T-helper 22 cell (primary cell): Measurements from ENCODE around the gene LDAH.
"Not testable (repeated sequence)": the region's sequence is repeated elsewhere in the genome, so short reads cannot be mapped to it uniquely, and the experiment has no call there.

Experiments used
- DNase-seq: peaks from one replicate; pipeline ENCODE4 v3.0.0-alpha.2; 2020; ENCODE audit warnings: low read depth

The LDAH gene

GRCh38 chr2:20722592-20723240 is 100.2 kb downstream of the LDAH start:
- DNase-seq: no peak

- no peak for DNase-seq
Observed at GRCh38 chr2:20717641-20718040, 105.3 kb downstream of the LDAH start.

GRCh38 chr2:20716164-20716563 is 106.7 kb downstream of the LDAH start:
- not testable (repeated sequence) for DNase-seq

- not testable (repeated sequence) for DNase-seq
Observed at GRCh38 chr2:20714412-20714811, 108.5 kb downstream of the LDAH start.

DNA sequence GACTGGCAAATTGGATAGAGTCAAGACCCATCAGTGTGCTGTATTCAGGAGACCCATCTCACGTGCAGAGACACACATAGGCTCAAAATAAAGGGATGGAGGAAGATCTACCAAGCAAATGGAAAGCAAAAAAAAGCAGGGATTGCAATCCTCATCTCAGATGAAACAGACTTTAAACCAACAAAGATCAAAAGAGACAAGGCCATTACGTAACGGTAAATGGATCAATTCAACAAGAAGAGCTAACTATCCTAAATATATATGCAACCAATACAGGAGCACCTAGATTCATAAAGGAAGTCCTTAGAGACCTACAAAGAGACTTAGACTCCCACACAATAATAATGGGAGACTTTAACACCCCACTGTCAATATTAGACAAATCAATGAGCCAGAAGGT is 109.3 kb downstream of the LDAH start:
- not testable (repeated sequence) for DNase-seq

DNA sequence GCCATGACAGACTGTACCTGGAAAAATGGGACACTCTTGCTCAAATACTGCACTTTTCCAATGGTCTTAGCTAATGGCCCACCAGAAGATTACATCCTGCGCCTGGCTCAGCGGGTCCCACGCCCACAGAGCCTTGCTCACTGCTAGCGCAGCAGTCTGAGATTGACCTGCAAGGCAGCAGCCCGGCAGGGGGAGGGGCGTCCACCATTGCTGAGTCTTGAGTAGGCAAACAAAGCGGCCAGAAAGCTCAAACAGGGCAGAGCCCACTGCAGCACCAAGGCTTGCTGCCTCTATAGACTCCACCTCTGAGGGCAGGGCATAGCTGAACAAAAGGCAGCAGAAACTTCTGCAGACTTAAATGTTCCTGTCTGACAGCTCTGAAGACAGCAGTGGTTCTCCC is 111.3 kb downstream of the LDAH start:
- DNase-seq: not testable (repeated sequence)

DNA sequence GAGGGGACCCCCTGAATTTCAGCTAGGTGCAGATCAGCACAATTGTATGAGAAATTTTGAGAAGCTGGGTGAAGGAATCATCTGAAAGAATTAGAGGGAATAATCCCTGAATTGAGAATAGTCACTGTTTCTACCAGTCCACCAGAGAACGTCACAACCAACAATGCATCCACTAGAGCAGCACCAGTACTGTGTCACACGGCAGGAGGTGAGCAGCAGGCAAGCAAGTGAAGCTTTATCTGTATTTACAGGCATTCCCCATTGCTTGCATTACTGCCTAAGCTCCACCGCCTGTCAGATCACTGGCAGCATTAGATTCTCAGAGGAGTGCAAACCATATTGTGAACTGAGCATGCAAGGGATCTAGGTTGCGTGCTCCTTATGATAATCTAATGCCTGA is 115.3 kb downstream of the LDAH start:
- DNase-seq: no peak

DNA sequence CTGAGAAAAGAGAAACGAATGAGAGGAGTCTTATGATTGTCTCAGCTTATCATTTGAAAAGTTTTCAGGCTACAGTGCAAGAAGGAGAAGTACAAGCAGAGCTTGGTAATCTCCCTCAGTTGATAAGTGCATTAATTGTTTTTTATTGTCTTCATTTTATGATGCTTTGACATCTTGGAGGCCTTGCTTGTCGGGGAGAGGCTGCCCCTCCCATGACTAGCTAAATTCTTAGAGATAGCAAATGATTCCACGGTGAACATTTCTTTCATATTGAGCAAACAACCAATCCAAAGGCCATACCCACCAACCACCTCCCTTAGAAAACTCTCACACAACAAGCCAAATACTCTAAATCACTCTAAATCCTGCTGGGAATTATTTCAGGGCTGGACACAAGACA is 116.1 kb downstream of the LDAH start:
- no peak for DNase-seq

DNA sequence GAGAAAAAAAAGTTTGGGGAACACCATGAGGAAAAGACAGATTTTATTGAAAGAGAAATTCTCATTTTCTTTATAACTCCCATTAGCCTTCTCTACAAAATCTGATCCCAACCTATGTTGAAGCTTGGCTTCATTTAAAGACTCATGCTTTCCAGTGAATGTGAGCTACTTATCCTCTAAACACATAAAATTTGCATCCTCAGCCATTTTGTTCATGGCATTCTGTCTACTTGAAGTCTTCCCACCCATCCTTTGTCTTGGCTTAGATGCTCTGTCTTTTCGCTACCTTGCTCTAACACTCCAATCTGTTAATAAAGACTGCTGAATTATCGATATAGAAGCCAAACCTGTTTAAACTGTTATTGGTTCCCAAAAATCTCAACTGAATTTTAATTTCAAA is 116.7 kb downstream of the LDAH start:
- DNase-seq: no peak

GRCh38 chr2:20704886-20705285 is 118.0 kb downstream of the LDAH start:
- no peak for DNase-seq

DNA sequence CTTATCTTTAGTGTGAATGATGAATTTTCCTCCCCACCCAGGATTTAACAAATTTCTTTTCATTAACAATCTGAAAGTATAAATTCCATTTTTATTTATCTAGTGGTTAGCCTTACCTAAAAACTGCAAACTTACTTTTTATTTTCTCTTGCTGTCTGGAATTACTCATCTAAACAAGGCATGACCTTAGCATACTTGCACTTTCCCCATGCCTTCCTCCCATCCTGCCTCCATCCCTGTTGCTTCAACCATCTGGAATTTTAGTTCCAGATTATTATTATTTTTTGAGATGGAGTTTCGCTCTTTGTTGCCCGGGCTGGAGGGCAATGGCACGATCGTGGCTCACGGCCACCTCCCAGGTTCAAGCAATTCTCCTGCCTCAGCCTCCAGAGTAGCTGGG is 120.3 kb downstream of the LDAH start:
- DNase-seq: no peak

- no peak for DNase-seq
Observed at GRCh38 chr2:20698916-20699613, 123.8 kb downstream of the LDAH start.

DNA sequence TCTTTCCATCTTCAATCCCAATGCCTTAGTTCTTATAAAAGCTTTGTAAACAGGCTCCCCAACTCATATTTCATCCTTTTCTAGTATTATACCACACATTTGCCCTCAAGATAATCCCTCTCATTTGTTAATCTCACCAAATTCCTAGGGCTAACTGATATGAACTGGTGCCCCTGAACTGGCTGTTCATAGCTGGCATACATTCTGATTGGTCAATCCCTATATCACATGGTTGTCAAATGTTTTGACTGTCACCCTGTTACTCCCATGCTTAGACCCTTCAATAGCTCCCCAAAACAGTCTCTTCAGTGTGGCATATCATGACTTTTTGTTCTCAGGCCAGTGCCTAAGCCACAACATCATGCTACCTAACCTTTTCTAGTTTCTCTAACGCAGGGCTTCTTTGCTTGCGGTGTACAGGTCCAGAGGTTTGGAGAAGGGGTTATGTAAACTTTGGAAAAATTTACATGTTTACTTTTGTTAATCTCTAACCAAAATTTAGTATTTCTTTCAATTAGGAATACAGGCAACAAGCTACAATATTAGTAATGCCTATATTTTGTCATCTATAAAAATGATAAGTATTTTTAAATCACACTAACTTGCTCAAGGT is 125.5 kb downstream of the LDAH start:
- DNase-seq: no peak

- DNase-seq: no peak
Observed at GRCh38 chr2:20696366-20696765, 126.5 kb downstream of the LDAH start.

- DNase-seq: no peak
Observed at GRCh38 chr2:20693317-20693716, 129.6 kb downstream of the LDAH start.

- no peak for DNase-seq
Observed at GRCh38 chr2:20692081-20692480, 130.8 kb downstream of the LDAH start.

DNA sequence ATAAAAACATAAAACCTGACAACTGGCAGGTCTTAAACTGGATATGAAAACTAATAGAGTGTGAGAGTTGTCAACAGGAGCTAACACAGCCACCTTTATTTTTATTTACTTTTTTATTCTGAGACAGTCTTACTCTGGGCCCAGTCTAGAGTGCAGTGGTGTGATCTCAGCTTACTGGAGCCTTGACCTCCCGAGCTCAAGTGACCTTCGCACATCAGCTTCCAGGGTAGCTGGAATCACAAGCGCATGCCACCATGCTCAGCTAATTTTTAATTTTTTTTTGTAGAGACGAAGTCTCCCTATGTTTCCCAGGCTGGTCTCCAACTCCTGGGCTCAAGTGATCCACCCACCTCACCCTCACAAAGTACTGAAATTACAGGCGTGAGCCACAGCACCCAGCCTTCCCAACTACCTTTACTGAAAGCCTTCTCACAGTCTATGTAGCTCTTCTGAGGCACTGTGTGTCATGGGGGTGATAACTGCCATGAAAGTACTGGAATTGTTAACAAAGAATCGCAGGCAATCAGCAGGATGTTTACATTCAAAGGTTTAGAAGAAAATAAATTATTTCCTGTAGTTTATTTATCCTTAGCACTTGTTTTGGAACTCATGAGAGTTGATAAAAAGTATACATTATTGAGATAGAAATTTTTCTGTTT is 131.7 kb downstream of the LDAH start:
- no peak for DNase-seq

DNA sequence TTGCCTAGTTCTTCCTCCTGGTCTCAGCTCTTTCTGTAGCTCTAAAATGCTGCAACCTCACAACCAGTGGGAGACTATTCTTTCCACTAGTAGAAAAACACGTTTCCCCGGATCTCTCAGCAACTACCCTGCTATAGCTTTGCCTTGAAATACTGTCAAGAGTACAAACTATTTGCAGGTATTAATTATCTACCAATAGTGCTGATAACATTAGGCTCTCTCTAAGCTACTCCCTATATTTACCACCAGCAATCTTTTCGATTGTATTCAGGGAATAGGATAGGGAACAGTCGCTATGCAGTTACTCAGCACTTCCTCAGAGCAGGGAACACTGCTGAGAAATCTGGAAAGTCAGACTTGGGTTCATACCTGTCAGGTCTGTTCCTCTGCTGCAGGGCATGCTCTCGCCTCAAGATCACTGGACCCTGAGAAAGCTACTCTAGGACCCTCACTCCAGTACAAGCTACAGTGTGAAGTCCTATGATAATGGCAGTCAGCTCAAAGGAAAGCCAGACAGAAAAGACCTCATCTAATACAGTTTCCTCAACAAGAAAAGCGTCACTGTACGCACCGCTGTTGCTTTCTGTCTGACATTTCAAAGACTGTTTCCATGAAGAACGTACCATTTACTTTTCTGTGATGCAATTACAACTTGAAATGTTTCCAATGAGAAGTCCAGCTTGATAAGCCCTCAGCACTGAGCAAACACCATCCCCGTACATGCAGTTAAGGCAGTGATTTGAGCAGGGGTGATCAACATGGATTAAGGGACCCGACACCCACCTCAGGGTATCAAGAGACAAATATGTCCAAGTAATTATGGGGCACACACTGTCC is 133.3 kb downstream of the LDAH start:
- no peak for DNase-seq

DNA sequence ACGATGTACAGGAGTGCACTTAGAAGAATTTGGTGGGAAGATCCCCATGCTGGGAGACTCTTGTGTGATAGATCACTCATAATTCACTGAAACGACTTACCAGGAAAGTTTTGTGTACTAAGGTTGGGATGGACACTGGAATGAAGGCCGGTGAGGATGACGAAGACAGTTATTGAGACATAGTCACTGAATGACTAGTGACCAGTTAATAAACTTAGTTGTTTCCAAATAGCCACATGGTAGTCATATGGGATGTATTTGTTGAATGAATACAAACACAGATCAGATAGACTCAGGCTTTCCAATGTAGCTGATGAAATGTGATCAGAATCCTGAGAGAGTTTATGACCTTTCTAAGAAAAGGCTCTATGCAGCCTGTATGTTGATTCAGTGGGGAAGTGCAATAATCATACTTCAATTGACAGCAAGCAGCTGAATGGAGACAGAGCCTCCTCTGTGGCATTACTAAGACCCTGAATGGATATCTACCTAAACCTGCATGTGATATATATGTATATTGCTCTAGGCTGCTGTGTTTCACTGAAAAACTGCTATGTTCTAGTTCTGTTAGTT is 135.6 kb downstream of the LDAH start:
- no peak for DNase-seq

- no peak for DNase-seq
Observed at GRCh38 chr2:20684581-20685063, 138.3 kb downstream of the LDAH start.

- DNase-seq: no peak
Observed at GRCh38 chr2:20682167-20682920, 140.6 kb downstream of the LDAH start.
